Activated naive CD8-positive, alpha-beta T cell treated with anti-CD3 and anti-CD28 coated beads, Interleukin-2, amount 50 U/mL, for 16 hours (primary cell): ENCODE data around the gene ABHD4.
"Not testable (repeated sequence)": the region's sequence is repeated elsewhere in the genome, so short reads cannot be mapped to it uniquely, and the experiment has no call there.

Experiments
- DNase-seq: peaks from one replicate; pipeline ENCODE4 v3.0.0-alpha.2; 2020; ENCODE audit warnings: low read depth, low spot score

Gene ABHD4, protein sequence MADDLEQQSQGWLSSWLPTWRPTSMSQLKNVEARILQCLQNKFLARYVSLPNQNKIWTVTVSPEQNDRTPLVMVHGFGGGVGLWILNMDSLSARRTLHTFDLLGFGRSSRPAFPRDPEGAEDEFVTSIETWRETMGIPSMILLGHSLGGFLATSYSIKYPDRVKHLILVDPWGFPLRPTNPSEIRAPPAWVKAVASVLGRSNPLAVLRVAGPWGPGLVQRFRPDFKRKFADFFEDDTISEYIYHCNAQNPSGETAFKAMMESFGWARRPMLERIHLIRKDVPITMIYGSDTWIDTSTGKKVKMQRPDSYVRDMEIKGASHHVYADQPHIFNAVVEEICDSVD

DNA sequence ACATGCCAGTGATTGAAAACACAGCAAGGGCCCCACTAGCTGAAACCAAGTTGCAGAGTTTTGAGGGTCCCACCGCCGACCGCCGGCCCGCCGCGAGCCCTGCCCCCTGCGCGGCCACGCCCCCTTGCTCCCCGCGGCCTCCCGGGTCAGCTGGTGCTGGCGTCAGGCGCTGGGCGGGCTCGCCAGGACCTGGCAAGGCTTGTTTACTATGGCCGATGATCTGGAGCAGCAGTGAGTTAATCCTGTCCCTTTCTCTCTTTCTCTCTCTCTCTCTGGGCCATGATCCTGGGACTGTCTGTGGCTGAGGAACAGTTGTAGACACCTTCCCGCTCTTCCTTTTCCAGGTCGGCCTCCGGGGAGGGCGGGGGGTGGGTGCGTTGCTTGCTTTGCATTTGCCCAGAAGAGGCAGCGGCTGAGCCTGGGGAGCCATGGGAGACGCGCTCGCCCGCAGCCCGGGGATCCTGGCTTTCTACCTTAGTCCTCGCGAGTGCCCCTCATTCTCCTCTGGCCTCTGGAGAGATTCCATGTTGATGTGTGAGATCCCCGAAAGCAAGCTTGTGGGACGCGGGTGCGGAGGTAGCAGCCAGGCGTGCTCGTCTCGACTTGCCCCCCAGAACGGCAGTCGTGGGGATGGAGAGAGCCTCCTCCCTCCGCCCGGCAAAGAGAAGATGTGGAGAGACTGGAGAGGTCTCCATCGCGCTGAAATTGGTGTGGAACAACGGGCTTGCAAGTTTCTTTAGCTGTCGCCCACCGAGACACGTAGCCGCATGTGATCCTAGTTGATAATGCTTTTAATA, at the start of gene ABHD4:
TSS of gene ABHD4 (plus strand) at position 202 of the 797 bp plus-strand sequence. CDS start at position 209, 7 bp downstream.
- no peak for DNase-seq

DNA sequence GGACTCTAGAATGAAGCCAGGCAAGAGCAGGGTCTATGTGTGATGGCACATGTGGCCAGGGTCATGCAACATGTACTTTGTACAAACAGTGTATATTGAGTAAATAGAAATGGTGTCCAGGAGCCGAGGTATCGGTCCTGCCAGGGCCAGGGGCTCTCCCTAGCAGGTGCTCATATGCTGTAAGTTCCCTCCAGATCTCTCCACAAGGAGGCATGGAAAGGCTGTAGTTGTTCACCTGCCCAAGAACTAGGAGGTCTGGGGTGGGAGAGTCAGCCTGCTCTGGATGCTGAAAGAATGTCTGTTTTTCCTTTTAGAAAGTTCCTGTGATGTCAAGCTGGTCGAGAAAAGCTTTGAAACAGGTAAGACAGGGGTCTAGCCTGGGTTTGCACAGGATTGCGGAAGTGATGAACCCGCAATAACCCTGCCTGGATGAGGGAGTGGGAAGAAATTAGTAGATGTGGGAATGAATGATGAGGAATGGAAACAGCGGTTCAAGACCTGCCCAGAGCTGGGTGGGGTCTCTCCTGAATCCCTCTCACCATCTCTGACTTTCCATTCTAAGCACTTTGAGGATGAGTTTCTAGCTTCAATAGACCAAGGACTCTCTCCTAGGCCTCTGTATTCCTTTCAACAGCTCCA, 48.7 kb upstream of the ABHD4 start:
- DNase-seq = no peak

DNA sequence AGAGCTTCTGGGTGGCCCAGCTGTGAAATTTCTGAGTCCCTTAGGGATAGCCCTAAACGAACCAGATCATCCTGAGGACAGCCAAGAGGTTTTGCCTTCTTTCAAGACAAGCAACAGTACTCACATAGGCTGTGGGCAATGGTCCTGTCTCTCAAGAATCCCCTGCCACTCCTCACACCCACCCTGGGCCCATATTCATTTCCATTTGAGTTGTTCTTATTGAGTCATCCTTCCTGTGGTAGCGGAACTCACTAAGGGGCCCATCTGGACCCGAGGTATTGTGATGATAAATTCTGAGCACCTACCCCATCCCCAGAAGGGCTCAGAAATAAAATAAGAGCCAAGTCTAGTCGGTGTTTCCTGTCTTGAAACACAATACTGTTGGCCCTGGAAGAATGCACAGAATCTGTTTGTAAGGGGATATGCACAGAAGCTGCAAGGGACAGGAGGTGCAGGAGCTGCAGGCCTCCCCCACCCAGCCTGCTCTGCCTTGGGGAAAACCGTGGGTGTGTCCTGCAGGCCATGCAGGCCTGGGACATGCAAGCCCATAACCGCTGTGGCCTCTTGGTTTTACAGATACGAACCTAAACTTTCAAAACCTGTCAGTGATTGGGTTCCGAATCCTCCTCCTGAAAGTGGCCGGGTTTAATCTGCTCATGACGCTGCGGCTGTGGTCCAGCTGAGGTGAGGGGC, 48.0 kb upstream of the ABHD4 start:
- no peak for DNase-seq

DNA sequence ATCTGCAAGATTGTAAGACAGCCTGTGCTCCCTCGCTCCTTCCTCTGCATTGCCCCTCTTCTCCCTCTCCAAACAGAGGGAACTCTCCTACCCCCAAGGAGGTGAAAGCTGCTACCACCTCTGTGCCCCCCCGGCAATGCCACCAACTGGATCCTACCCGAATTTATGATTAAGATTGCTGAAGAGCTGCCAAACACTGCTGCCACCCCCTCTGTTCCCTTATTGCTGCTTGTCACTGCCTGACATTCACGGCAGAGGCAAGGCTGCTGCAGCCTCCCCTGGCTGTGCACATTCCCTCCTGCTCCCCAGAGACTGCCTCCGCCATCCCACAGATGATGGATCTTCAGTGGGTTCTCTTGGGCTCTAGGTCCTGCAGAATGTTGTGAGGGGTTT, 46.5 kb upstream of the ABHD4 start:
- no peak for DNase-seq

DNA sequence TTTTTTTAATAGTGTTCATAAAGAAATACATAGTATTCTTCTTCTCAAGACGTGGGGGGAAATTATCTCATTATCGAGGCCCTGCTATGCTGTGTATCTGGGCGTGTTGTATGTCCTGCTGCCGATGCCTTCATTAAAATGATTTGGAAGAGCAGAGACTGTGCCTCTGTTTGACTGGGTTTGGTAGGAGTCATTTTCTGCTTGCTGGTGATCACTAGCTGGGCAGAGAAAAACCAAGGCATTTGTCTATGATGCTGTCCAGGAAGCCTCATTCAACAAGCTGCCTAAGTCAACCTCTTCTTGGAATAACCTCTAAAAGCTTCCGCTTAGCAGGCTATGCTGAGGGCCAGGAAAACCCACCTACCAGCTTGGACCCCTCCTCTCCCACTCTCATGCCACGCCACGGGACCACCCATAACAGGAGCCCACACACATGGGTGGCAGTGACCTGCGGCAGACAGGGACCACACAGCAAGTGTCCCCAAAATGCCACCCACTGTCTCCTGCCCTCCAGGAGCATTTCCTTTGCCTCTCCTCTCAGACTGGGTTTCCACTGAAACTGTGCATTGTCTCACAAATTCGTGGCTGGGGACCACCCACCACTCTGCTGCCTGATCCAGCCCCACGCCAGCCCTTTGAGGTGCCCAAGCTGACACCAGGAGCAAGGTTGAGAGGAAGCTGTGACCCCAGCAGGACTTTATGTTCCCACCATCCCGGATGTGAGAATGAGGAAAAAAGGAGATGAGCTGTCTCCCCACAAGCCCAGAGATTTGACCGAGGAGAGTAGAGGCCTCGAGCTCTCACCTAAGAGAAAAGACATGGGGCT, 45.9 kb upstream of the ABHD4 start:
- no peak for DNase-seq

DNA sequence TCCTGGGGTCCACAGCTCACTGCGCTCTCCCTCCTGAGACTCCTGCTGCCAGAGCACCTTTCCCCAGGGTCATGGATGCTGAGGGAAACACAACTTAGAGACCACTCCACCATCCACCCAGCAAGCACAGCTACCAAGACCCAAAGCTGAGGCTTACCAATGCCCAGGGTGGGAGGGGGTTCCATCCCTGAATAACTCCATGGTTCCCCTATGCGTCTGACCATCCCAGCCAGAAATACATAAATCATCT, 45.3 kb upstream of the ABHD4 start:
- DNase-seq = no peak

DNA sequence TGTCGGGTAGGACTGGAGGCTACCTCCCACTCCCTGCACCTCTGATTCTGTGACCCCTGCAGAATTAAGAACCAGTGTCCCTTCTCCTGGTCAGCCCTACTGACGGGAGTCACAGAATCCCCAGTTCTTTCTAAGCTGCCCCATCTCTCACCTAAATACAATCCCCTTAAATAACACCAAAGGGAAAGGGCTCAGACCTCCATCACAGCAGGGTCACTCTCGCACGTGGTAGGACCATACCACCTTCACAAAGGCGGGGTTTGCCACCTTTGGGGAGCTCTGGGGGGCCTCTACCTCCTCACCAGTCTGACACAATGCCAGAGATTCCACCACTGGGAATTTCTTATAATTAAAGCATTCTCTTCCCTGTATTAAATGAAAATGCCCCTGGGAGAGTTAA, 44.7 kb upstream of the ABHD4 start:
- DNase-seq = no peak

DNA sequence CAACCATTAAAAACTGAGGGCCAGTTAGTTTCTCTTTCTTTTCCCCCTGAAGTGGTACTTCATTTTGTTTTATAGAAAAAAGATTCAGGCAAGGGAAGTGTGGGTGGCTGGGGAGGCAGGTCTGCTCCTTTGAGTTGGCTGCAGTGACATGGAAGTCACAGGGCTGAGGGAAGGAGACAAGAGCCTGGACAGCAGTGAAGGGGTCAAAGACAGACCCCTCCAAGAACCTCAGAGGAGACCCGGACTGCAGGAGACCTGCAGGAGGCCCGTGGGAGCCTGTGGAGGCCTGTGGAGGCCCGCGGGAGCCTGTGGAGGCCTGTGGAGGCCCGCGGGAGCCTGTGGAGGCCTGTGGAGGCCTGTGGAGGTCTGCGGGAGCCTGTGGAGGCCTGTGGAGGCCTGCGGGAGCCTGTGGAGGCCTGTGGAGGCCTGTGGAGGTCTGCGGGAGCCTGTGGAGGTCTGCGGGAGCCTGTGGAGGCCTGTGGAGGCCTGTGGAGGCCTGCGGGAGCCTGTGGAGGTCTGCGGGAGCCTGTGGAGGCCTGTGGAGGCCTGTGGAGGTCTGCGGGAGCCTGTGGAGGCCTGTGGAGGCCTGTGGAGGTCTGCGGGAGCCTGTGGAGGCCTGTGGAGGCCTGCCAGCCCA, 44.1 kb upstream of the ABHD4 start:
- not testable (repeated sequence) for DNase-seq

DNA sequence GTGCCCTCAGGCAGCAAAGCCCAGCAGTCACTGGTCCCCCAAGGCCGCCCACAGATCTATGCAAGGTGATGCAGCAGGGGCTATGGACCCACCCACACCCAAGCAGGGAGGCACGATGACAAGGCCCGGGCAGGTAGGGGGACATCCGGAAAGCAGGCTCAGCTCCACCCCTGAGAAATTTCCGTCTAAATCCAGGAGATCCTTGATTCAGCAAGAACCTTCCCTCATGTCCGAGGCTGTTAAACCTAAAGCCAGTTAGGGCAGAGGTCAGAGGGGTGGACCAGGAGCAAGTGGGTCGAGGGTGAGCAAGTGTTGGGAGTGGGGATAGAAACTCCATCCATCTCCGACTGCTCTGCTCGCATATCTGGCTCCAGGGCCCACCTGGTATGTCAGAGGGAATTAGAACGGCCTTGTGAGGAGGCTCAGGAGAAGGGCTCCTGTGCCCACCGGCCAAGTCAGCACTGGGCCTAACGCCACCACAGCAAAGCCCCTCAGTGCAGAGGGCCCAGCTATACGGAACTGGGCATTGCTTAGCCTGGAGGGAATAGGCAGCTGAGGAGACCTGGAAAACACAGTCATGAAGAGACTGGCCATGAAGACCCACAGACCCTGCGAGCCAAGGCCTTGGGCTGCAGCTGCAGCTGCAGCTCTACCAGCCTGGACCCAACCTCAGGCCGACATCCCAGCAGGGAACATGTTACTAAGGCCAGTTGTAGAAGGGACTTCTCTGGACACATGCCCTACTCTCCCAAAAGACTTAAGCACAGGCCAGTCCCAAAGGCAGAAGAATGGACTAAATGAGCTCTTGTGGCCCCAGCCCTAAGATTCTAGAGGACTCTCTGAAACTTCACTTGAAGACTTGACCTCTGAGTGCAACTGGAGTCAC, 43.4 kb upstream of the ABHD4 start:
- DNase-seq = no peak

DNA sequence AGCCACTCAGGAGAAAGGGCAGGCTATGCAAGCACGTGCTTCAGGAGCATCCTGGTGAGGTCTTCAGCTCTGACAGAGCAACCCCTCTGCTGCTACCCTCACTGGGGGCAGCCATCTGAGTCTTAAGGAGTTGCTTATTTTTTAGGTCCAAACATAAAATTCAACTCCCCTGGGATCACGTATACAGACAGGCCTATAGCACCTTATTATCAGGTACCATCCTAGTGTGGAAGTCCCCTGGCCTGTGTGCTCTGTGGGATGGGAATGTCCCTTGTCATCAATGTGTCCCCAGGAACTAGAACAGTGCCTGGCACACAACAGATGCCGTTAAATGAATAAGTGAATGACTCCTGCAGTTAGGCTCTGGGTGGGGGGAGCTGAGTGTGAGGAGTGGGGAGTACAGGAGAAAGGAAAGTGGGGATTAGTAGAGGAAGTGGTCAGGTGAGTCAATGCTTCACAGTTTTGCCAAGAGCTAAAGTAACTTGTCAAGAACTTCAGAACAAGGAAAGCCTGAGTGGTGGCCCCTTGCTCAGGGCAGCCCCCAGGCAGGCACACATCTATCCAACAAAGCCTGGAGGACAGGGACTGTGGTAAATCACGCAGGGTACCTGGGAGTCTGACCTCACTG, 42.6 kb upstream of the ABHD4 start:
- no peak for DNase-seq

DNA sequence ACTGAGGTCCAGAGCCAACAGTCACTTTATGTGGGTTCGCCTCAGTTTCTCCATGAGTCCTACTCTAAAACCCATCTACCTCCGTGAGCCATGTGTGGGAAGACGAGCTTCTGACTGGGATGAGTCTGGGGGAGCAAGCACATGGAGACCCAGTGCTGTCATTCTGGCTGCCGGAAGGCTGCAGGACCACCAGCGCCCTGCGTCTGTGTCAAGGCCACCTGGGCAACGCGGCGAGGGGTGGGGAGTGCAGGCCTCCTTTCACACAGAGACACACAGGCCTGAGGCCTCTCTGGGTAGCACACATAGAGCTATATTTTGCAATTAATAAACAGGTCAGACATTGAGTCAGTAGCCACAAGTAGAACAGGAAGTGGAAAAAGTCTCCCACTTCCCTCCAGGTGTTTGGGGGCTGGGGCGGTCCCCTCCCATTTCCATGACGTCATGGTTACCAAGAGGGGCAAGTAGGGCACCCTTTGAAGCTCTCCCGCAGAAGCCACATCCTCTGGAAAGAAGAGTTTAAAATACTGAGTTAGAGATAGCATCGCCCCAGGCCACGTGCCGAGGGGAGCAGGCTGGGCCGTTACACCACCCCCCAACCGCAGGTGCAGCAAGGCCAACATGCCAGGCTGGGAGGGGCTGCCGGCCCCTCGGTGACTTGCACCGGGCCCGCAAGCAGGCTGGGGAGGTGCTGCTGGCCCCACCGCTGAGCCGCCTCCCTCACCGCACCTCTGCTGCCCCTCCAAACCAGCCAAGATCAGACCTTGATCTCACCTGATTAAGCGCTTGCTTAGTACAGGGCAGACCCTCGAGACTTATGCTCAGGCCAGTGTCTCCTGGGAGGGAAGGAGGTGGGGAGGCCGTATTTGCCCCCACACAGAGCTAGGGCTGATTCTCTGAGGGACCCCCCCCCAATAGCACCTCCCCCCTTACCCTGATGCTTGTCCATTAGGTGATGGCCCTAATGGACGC, 41.8 kb upstream of the ABHD4 start:
- DNase-seq = peak; percentile 94

DNA sequence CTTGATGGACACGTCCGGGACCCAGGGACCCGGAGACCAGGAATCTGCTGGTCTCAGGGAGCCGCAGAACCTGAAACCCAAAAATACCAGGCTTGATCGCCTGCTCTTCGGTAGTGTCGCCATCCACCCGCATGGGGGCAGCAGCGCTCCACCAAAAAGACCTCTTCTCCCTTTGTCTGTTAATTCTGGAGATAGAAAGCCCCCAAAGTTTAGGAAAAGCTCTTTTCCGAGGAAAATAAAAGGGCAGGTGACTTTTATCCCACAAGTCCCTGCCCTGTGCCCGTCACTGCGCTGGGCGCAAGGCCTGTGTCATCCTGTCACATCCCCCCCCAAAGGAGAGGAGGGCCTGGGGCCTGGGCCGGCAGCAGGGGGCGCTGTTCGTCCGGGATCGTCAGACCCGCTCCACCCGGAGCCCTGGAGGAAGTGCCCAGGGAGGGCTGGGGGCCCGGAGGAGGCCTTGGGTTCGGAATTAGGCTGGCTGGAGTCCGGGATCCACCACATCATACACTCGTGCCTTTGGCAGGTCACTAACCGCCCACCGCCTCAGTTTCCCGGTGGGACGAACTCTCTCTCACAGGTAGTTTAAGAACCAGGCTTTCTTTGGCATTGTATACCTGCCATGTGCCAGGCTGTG, 41.0 kb upstream of the ABHD4 start:
- DNase-seq = peak; percentile 82

DNA sequence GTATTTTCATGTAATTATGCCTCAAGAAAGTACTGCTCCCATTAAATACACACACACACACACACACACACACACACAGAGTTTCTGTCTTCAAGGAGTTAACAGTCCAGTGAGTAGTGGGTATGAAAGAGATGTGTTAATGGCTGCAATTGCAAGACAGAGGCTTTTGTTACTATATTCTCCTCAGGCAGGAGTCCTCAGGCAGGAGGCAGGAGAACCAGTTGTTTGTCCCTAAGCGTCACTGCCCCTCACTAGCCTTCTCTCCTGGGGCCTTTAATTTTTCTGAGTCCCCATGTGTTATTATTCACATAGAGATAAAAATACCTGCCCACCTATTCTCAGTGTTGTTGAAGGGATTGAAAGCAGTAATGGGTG, 40.3 kb upstream of the ABHD4 start:
- no peak for DNase-seq

DNA sequence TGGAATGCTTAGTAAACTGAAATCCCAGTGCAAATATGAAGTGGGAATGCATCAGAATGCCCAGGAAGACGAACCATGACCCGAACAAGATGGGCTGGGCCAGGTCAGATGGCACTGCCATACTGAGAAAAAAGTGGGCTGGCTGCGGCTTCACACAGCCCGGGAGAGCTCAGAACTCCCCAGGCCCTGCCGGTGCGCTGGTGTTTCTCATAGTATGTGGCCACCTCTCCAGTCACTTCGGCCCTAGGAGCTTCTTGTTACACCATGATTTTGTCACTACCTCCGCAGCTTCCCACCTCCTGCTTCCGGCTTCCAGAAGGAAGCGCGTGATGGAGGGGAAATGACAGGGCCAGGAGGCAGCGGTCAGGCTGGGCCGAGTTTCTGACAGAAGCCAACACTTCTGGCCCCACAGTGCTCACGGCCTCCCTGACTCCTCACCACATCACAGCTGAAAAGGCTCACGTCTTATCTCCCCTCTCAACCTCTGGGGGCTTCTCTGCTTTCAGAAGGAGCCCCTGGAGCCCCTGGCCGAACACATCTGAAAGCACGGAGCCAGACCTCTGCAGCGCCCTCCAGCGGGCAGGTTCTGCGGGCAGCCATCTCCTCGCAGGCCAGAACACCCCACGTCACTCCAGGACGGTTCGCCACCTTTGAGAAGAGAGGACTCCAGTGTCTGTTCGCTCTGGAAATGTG, 39.7 kb upstream of the ABHD4 start:
- DNase-seq = no peak

DNA sequence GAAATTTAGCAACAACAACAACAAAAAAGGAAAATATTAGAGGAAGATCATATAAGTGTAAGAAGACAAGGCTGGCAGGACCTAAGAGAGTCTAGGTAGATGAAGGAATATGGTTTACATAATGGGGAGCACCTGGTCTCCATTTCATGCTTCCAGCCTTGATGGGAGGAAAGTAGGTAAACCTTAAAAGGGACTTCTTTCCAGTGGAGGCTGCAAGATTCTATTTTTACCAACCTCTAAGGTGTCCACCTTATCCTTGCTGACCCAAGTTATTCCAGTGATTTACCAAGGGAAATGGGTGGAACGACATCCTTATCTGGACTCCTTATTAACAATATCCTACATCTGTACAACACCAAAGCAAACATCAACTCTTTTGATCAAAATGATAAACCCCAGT, 39.1 kb upstream of the ABHD4 start:
- no peak for DNase-seq

DNA sequence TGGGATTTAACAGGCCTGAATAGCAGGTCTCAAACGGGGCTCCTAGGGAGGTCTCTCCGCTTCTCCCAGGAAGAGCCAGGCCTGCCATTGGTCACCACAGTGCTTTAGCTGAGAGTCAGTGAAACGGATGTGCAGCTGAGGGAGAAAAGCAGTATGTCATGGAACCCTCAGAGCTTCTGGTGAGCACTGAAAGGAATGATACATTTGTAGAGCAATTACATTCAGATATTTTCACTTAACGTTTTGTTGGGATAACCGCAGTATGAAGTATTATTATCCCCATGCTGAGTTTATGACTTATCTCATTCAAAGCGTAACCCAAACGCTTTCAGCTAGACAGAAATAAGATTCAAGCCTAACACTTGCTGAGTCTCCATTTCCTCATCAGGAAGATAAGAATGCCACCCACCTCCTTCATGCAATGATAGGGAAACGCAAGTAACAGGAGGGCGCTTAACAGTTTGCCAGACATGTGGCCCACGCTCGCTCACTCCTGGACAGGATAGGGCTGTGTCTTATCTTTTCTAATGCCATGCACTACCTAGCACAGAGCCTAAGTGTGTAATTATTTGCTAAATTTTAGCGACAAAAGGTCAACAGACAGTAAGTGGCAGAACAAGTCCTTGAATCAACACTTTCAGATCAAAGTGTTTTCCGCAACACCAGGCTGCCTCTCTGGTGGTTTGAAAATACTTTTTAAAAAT, 37.3 kb upstream of the ABHD4 start:
- no peak for DNase-seq

DNA sequence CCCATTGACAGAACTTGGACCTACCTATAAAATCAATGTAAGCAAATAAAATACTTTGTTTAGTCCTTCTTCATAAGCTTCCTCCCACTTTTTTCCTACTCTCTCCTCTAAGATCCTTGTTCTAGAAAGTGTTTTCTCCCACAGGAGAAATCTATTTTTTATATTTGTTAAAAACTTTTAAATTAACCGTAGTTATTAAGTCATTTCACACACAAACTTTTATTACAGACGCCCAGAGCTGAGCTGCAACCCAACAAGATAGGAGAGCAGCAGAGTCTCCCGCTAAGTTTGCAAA, 36.8 kb upstream of the ABHD4 start:
- DNase-seq = no peak
